Panc1 (cell line): ENCODE data around the gene DDOST. TPM values are rescaled to one million over a fixed set of nuclear protein-coding genes. Genes with fewer than 3 reads are reported as not detected.

ENCODE experiments used
- ATAC-seq: fragments of 200-7000 bp; cut with Tn5 transposase; 2 replicates; pipeline ENCODE4 v1.9.1; 2020; ENCODE audit warnings: mild to moderate bottlenecking, moderate library complexity
- BruUV-seq: library from RNA; stranded (reverse); fragments of 400-500 nt; replicated peaks from 2 replicates; lab custom pipeline; 2021; lab: Mats Ljungman, UMichigan
- CTCF ChIA-PET: fragments of 300-600 bp; sonication (Branson Sonifier 250); formaldehyde crosslinking; loops from one replicate; lab custom pipeline; 2022; ENCODE audit warnings: antibody characterized with exemption; lab: Charles Lee
- POLR2A ChIA-PET: fragments of 300-600 bp; sonication (Branson Sonifier 250); formaldehyde crosslinking; loops from one replicate; lab custom pipeline; 2022; ENCODE audit warnings: antibody characterized with exemption; lab: Charles Lee
- DNase-seq: peaks from one replicate; pipeline ENCODE4 v3.0.0-alpha.2; 2010; ENCODE audit warnings: low read depth, low spot score
- H3K27ac ChIP-seq: 2 replicates; pipeline ENCODE4 v1.5.1; 2011; ENCODE audit warnings: mild to moderate bottlenecking, low read length, inconsistent platforms
- H3K27me3 ChIP-seq: fragments of 200-500 bp; sonication (Bioruptor generic); 2 replicates; pipeline ENCODE4 v1.6.0; 2014; ENCODE audit warnings: low read length, inconsistent platforms; ENCODE audit not compliant: control insufficient read depth, insufficient read depth
- H3K36me3 ChIP-seq: fragments of 200-500 bp; sonication (Bioruptor generic); 2 replicates; pipeline ENCODE4 v1.5.1; 2014; ENCODE audit warnings: inconsistent platforms, mild to moderate bottlenecking, low read length, moderate library complexity; ENCODE audit not compliant: control insufficient read depth, insufficient read depth
- H3K4me1 ChIP-seq: 2 replicates; pipeline ENCODE4 v1.5.1; 2011; ENCODE audit warnings: inconsistent platforms, mild to moderate bottlenecking, low read length, moderate library complexity; ENCODE audit not compliant: control insufficient read depth, insufficient read depth
- H3K4me3 ChIP-seq, 2 experiments: 2 replicates each; pipeline ENCODE4 v1.5.1; 2011 to 2012; ENCODE audit warnings: low read depth in 2 of 2, low read length in 2 of 2, mild to moderate bottlenecking in 2 of 2, inconsistent platforms in 1 of 2, moderate library complexity in 1 of 2
- H3K9me3 ChIP-seq: fragments of 200-500 bp; sonication (Bioruptor generic); 2 replicates; pipeline ENCODE4 v1.5.1; 2014; ENCODE audit warnings: low read depth, mild to moderate bottlenecking, inconsistent platforms, low read length, moderate library complexity; ENCODE audit not compliant: control insufficient read depth, insufficient read depth
- POLR2AphosphoS5 ChIP-seq: IDR thresholded peaks from 2 replicates; pipeline ENCODE4 v1.6.1; 2012; ENCODE audit warnings: mild to moderate bottlenecking, low read depth, low read length, moderate library complexity
- SIN3A ChIP-seq: IDR thresholded peaks from 2 replicates; pipeline ENCODE4 v1.6.1; 2012; ENCODE audit warnings: low read depth, mild to moderate bottlenecking, low read length, moderate library complexity, borderline replicate concordance; ENCODE audit not compliant: insufficient read depth
- TCF7L2 ChIP-seq: IDR thresholded peaks from 2 replicates; pipeline ENCODE4 v1.6.1; 2011; ENCODE audit warnings: mild to moderate bottlenecking, low read depth, low read length, inconsistent platforms
- in situ Hi-C: cut with HindIII; loops from 2 replicates; pipeline ENCODE4 v1.10.0; 2016; ENCODE audit warnings: low sequenced_read_pairs, low pct_unique_long_range_greater_than_20kb
- intact Hi-C: fragments of 100-400 bp; cut with micrococcal nuclease; formaldehyde crosslinking; loops from one replicate; pipeline ENCODE4 v1.10.0; 2022; ENCODE audit not compliant: unreplicated experiment
- total RNA-seq: library from RNA; stranded (reverse); gene quantifications from one replicate; pipeline ENCODE4 v1.2.1, GENCODE V29; 2021; ENCODE audit not compliant: unreplicated experiment
- TF ChIP-seq, protein P1 (sequence below): fragments of 450-650 bp; IDR thresholded peaks from 2 replicates; pipeline ENCODE4 v1.5.1; 2017; ENCODE audit warnings: mild to moderate bottlenecking
- TF ChIP-seq, protein P2 (sequence below), 2 experiments: IDR thresholded peaks; 2 replicates each; pipeline ENCODE4 v1.6.1; 2011 to 2012; ENCODE audit warnings: low read depth in 2 of 2, control low read depth in 1 of 2, low read length in 1 of 2, mild to moderate bottlenecking in 1 of 2, moderate library complexity in 1 of 2; ENCODE audit not compliant: insufficient read depth in 1 of 2

Gene DDOST
- total RNA-seq, 1 experiment from 2014 or later = 337 TPM

DNA sequence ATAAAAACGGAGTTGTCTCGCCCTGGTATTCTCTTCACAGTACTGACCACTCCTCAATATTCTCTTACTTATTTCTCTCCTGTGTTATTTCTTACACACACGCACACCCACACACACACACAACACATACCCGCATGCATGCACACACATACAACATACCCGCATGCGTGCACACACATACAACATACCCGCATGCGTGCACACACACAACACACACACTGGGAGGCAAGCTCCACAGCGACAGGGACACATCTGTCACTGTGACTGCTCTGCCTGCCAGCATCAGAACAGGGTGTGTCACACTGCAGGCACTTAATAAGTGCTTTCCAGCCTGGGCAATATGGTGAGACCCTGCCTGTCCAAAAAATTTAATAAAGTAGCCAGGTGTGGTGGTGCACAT is 20.8 kb upstream of the DDOST start:
- H3K27me3 ChIP-seq = no peaks in the 10 kb centered on the region
- BruUV-seq = no TSS peak
- no peak overlapping the region for H3K27ac ChIP-seq
- H3K4me1 ChIP-seq = no peaks in the 10 kb centered on the region
- H3K36me3 ChIP-seq = no peaks in the 10 kb centered on the region
- no peaks in the 10 kb centered on the region for H3K9me3 ChIP-seq
- no peak for ATAC-seq
- ChIA-PET CTCF (interaction anchor here (0.6 kb wide), 1 partner anchor 8 kb away, joined by 8 read pairs; no protein-coding TSS in a partner anchor), POLR2A (no interaction called here)
- TF ChIP-seq POLR2AphosphoS5 (no peak), TCF7L2 (no peak), SIN3A (no peak)
- TF ChIP-seq, protein P1, sequence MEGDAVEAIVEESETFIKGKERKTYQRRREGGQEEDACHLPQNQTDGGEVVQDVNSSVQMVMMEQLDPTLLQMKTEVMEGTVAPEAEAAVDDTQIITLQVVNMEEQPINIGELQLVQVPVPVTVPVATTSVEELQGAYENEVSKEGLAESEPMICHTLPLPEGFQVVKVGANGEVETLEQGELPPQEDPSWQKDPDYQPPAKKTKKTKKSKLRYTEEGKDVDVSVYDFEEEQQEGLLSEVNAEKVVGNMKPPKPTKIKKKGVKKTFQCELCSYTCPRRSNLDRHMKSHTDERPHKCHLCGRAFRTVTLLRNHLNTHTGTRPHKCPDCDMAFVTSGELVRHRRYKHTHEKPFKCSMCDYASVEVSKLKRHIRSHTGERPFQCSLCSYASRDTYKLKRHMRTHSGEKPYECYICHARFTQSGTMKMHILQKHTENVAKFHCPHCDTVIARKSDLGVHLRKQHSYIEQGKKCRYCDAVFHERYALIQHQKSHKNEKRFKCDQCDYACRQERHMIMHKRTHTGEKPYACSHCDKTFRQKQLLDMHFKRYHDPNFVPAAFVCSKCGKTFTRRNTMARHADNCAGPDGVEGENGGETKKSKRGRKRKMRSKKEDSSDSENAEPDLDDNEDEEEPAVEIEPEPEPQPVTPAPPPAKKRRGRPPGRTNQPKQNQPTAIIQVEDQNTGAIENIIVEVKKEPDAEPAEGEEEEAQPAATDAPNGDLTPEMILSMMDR = no peak
- TF ChIP-seq, protein P2, sequence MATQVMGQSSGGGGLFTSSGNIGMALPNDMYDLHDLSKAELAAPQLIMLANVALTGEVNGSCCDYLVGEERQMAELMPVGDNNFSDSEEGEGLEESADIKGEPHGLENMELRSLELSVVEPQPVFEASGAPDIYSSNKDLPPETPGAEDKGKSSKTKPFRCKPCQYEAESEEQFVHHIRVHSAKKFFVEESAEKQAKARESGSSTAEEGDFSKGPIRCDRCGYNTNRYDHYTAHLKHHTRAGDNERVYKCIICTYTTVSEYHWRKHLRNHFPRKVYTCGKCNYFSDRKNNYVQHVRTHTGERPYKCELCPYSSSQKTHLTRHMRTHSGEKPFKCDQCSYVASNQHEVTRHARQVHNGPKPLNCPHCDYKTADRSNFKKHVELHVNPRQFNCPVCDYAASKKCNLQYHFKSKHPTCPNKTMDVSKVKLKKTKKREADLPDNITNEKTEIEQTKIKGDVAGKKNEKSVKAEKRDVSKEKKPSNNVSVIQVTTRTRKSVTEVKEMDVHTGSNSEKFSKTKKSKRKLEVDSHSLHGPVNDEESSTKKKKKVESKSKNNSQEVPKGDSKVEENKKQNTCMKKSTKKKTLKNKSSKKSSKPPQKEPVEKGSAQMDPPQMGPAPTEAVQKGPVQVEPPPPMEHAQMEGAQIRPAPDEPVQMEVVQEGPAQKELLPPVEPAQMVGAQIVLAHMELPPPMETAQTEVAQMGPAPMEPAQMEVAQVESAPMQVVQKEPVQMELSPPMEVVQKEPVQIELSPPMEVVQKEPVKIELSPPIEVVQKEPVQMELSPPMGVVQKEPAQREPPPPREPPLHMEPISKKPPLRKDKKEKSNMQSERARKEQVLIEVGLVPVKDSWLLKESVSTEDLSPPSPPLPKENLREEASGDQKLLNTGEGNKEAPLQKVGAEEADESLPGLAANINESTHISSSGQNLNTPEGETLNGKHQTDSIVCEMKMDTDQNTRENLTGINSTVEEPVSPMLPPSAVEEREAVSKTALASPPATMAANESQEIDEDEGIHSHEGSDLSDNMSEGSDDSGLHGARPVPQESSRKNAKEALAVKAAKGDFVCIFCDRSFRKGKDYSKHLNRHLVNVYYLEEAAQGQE (IDR thresholded peaks at IDR 0.05; ENCODE audit: insufficient read depth in 1 of 2, low read depth in 2 of 2, low read length in 1 of 2) = no peak
- H3K4me3 ChIP-seq = no peak overlapping the region
- in situ Hi-C loops = no loop called here
- intact Hi-C loops = no loop called here
- DNase-seq = no peak

DNA sequence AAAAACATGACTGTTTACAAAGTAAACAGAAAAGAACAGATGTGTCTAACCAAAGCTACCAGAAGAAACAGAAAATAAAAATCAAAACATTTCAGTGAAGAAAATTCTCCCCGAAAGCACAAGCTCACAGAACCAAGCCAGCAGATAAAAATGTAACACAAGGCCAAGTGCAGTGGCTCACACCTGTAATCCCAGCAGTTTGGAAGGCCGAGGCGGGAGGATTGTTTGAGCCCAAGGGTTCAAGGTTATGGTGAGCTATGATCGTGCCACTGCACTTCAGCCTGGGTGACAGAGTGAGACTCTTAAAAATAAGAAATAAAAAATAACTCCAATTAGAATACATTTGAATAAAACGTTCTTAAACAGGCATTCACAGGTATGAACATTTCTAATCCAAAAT is 19.1 kb upstream of the DDOST start:
- Histone ChIP-seq H3K27me3 (no peaks in the 10 kb centered on the region), H3K27ac (no peak overlapping the region), H3K4me3 (no peak overlapping the region), H3K36me3 (no peaks in the 10 kb centered on the region), H3K4me1 (no peaks in the 10 kb centered on the region), H3K9me3 (no peaks in the 10 kb centered on the region)
- POLR2A ChIA-PET = no interaction called here
- in situ Hi-C loops = no loop called here
- intact Hi-C loops = no loop called here
- DNase-seq = no peak
- BruUV-seq = no TSS peak
- CTCF ChIA-PET = no interaction called here
- TF ChIP-seq TCF7L2 (no peak), POLR2AphosphoS5 (no peak), SIN3A (no peak)
- TF ChIP-seq, protein P2 (IDR thresholded peaks at IDR 0.05; ENCODE audit: insufficient read depth in 1 of 2, low read depth in 2 of 2, low read length in 1 of 2) = no peak
- TF ChIP-seq, protein P1 = no peak
- no peak for ATAC-seq
